Endodermal cell (in vitro differentiated cells): ENCODE data around the gene ILKAP. TPM values are rescaled to one million over a fixed set of nuclear protein-coding genes. Genes with fewer than 3 reads are reported as not detected.

Experiments
- DNase-seq: peaks from one replicate; pipeline ENCODE4 v3.0.0-alpha.2; 2017
- H3K27ac ChIP-seq: 2 replicates; pipeline ENCODE4 v1.5.1; 2013; ENCODE audit warnings: mild to moderate bottlenecking, low read depth, low read length, moderate library complexity
- H3K27me3 ChIP-seq: 2 replicates; pipeline ENCODE4 v1.6.1; 2013; ENCODE audit warnings: mild to moderate bottlenecking, low read length, moderate library complexity; ENCODE audit not compliant: insufficient read depth, control insufficient read depth, poor library complexity, severe bottlenecking
- H3K36me3 ChIP-seq: 2 replicates; pipeline ENCODE4 v1.7.0; 2013; ENCODE audit warnings: mild to moderate bottlenecking, low read length, moderate library complexity; ENCODE audit not compliant: control insufficient read depth, insufficient read depth
- H3K4me1 ChIP-seq: one replicate; pipeline ENCODE4 v1.7.0; 2013; ENCODE audit warnings: low read length; ENCODE audit not compliant: control insufficient read depth, insufficient read depth
- H3K4me3 ChIP-seq: 2 replicates; pipeline ENCODE4 v1.5.1; 2013; ENCODE audit warnings: mild to moderate bottlenecking, low read length, moderate library complexity
- H3K9ac ChIP-seq: 2 replicates; pipeline ENCODE4 v1.6.1; 2013; ENCODE audit warnings: mild to moderate bottlenecking, low read length, moderate library complexity; ENCODE audit not compliant: poor library complexity, severe bottlenecking; ENCODE audit errors: extremely low read depth
- H3K9me3 ChIP-seq: 2 replicates; pipeline ENCODE4 v1.6.1; 2013; ENCODE audit warnings: mild to moderate bottlenecking, low read length, moderate library complexity; ENCODE audit not compliant: control insufficient read depth
- H3K27ac Mint-ChIP-seq: 2 replicates; pipeline ENCODE4 v1.8.0; 2020; ENCODE audit warnings: mixed read lengths
- H3K27me3 Mint-ChIP-seq: 2 replicates; pipeline ENCODE4 v1.8.0; 2021; ENCODE audit warnings: mild to moderate bottlenecking, mixed read lengths; ENCODE audit not compliant: insufficient read depth
- H3K36me3 Mint-ChIP-seq: 2 replicates; pipeline ENCODE4 v1.8.0; 2020; ENCODE audit warnings: low read depth, mixed read lengths
- H3K4me1 Mint-ChIP-seq: 2 replicates; pipeline ENCODE4 v1.8.0; 2020; ENCODE audit warnings: mixed read lengths
- H3K4me3 Mint-ChIP-seq: 2 replicates; pipeline ENCODE4 v1.8.0; 2020; ENCODE audit warnings: mild to moderate bottlenecking, moderate library complexity, mixed read lengths
- H3K9me3 Mint-ChIP-seq: 2 replicates; pipeline ENCODE4 v1.8.0; 2020; ENCODE audit warnings: mild to moderate bottlenecking, mixed read lengths
- WGBS, 2 experiments: methylation state at CpG; one replicate each; pipeline versions ENCODE4 v1.1.5 to v1.1.7; 2013; ENCODE audit warnings: missing lambda C conversion rate in 2 of 2, mixed read lengths in 1 of 2; ENCODE audit not compliant: insufficient coverage in 1 of 2, insufficient read length in 1 of 2; 5-methylcytosine and 5-hydroxymethylcytosine counted together
- total RNA-seq, 2 donors: library from RNA; stranded (reverse); fragmentation: NEBNext Ultra II Directional in 1 of 2; extraction: Animal tissue kit (Norgen Biotek cat#: 25700) in 1 of 2; gene quantifications; 2 replicates in 1 of 2; 3 replicates in 1 of 2; pipeline ENCODE4 v1.2.1, GENCODE V29; 2021
- TF ChIP-seq, protein P1 (sequence below): fragments of 200-600 bp; sonication (generic); conservative IDR thresholded peaks from 2 replicates; pipeline ENCODE4 v1.5.0; 2021; ENCODE audit warnings: antibody characterized with exemption, mild to moderate bottlenecking

ILKAP gene
- total RNA-seq, 2 donors from 2014 or later, result 40.9 to 46.4 TPM

DNA sequence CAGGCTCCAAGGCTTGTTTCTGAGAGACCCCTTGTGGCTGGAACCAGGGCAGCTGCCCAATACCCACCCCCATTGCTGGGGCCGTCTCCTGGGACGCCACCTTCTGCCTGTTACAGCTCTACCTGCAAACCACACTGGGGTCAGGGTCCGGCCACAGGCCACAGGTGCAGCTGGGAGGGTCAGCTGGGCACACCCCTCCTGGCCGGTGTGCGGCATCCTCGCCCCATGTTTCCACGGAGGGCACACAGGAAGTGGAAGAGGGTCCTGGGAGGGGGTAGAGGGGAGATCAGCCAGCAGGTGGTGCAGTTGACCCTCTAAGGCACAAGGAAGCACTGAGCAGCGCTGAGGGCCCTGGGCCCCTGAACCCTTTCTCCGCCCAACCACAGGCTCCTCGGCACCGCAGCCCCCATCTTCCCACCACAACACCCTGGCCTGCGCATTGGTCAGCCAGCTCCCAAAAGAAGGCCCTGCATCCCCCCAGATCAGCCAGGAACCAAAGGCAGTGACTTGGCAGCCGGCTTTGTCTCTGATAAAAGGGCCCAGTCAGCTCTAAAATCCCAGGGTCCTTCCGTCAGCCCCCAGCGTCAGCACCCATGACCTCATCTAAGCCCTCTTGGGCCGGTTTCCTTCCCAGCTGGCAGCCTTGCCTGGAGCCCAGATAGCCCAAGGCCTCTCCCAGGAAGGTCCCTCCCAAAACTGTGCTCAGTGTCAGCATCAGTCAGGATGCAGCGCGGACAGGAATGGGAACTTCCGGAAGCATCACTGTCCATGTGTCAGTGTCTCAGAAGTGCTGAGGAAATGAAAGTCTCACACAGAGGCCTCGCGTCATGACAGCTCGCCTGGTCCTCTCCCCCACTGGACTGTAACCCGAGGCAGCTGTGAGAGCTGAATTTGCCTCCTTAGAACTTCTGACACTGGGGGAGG lies 43.0 kb downstream of the ILKAP start:
- TF ChIP-seq, protein P1, sequence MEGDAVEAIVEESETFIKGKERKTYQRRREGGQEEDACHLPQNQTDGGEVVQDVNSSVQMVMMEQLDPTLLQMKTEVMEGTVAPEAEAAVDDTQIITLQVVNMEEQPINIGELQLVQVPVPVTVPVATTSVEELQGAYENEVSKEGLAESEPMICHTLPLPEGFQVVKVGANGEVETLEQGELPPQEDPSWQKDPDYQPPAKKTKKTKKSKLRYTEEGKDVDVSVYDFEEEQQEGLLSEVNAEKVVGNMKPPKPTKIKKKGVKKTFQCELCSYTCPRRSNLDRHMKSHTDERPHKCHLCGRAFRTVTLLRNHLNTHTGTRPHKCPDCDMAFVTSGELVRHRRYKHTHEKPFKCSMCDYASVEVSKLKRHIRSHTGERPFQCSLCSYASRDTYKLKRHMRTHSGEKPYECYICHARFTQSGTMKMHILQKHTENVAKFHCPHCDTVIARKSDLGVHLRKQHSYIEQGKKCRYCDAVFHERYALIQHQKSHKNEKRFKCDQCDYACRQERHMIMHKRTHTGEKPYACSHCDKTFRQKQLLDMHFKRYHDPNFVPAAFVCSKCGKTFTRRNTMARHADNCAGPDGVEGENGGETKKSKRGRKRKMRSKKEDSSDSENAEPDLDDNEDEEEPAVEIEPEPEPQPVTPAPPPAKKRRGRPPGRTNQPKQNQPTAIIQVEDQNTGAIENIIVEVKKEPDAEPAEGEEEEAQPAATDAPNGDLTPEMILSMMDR, result peak; percentile 73
- Histone ChIP-seq H3K27me3 (peaks cover 64% of the 10 kb centered on the region), H3K36me3 (no peaks in the 10 kb centered on the region), H3K9me3 (no peaks in the 10 kb centered on the region), H3K9ac (no peak overlapping the region), H3K4me3 (no peak overlapping the region), H3K4me1 (no peaks in the 10 kb centered on the region), H3K27ac (no peak overlapping the region)
- peak; percentile 83 for DNase-seq
- Mint-ChIP-seq H3K9me3 (no peaks in the 10 kb centered on the region), H3K4me3 (peak overlapping the region; percentile 49), H3K4me1 (peaks cover 2% of the 10 kb centered on the region), H3K27ac (no peak overlapping the region), H3K27me3 (peaks cover 70% of the 10 kb centered on the region), H3K36me3 (no peaks in the 10 kb centered on the region)
- 81 to 86% methylated on average over 14 to 23 of the region's 23 CpGs for WGBS, 2 experiments

DNA sequence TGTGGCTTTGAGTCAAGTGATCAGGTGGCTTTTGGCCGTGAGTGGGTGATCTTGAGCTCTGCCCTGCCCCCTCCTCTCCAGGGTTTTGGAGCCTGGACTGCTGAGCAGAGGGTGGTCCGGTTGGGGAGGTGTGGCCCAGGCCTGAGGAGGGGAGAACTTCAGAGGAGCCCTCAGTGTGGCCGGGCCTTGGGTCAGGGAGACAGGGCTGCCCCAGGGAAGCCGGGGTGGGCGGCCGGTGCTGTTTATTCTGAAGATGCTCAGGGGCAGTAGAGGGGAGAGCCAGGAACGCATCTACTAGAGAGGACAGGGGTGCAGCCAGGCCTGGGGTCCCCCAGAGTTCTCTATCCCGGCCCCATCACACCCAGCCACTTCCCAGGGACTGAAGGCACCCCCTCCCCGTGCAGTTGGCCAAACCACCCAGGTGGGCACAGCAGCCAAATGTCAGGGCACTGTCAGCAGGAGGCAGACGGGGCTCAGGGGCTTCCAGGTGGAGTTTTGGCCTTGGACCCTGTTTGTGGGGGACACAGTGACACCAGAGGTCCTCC lies 43.8 kb downstream of the ILKAP start:
- peak overlapping the region; percentile 49 for H3K4me3 Mint-ChIP-seq

DNA sequence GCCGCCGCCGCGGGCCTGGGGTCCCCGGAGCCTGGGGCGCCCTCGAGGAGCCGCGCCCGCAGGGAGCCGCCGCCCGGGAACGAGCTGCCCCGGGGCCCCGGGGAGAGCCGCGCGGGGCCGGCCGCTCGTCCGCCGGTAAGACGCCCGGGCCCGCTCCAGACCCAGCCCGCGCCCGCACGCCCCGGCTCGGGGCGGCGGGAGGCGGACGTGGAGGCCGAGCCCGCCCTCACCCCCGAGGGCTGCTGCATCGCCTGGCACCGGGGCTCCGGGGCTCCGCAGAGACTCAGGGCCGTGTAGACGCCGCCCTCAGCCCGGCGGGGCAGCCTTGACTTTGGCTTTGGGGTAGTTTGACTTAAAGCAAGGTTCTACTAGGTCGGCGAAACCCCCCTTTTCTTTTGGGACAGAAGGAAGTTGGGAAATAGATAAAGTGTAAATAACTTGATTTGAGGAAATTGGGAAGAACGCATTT lies 44.4 kb downstream of the ILKAP start:
- Mint-ChIP-seq H3K9me3 (peaks cover 2% of the 10 kb centered on the region), H3K27ac (no peak overlapping the region), H3K4me1 (peaks cover 2% of the 10 kb centered on the region), H3K4me3 (peak overlapping the region; percentile 49), H3K36me3 (no peaks in the 10 kb centered on the region), H3K27me3 (peaks cover 56% of the 10 kb centered on the region)
- peak; percentile 74 for DNase-seq
- Histone ChIP-seq H3K36me3 (no peaks in the 10 kb centered on the region), H3K4me3 (peak overlapping the region; percentile 58), H3K27me3 (peaks cover 51% of the 10 kb centered on the region), H3K4me1 (no peaks in the 10 kb centered on the region), H3K9me3 (no peaks in the 10 kb centered on the region), H3K27ac (no peak overlapping the region), H3K9ac (no peak overlapping the region)
- 6 to 46% methylated on average over 3 to 52 of the region's 52 CpGs for WGBS, 2 experiments
- TF ChIP-seq, protein P1, result no peak

More for the DNA sequence above, 43.8 kb downstream of the ILKAP start:
- Histone ChIP-seq H3K9ac (no peak overlapping the region), H3K4me3 (peak overlapping the region; percentile 58), H3K4me1 (no peaks in the 10 kb centered on the region), H3K9me3 (no peaks in the 10 kb centered on the region), H3K27me3 (peaks cover 57% of the 10 kb centered on the region), H3K27ac (no peak overlapping the region), H3K36me3 (no peaks in the 10 kb centered on the region)
- TF ChIP-seq, protein P1, result no peak
- H3K27me3 Mint-ChIP-seq, result peaks cover 63% of the 10 kb centered on the region
- no peak overlapping the region for H3K27ac Mint-ChIP-seq
- no peaks in the 10 kb centered on the region for H3K36me3 Mint-ChIP-seq
- DNase-seq, result peak; percentile 52
- no peaks in the 10 kb centered on the region for H3K9me3 Mint-ChIP-seq
- WGBS, 2 experiments, result 63 to 73% methylated on average over 3 to 10 of the region's 10 CpGs
- H3K4me1 Mint-ChIP-seq, result peaks cover 2% of the 10 kb centered on the region
